ENCODE results near the gene PFN3.

PFN3 gene

GRCh38 chr5:177373806-177374205 lies 26.7 kb downstream of the PFN3 start:
- DNase-seq (ENCODE audit: low read depth, low spot score) = no peak

- no peak for DNase-seq (ENCODE audit: low read depth, low spot score)
Measured at GRCh38 chr5:177372910-177373309, 27.6 kb downstream of the PFN3 start.

GRCh38 chr5:177372034-177372896 lies 28.2 kb downstream of the PFN3 start:
- no peak for DNase-seq (ENCODE audit: low read depth, low spot score)

GRCh38 chr5:177371120-177372033 lies 29.1 kb downstream of the PFN3 start:
- no peak for DNase-seq (ENCODE audit: low read depth, low spot score)

GRCh38 chr5:177370488-177371119 lies 29.9 kb downstream of the PFN3 start:
- DNase-seq (ENCODE audit: low read depth, low spot score) = no peak

- DNase-seq (ENCODE audit: low read depth, low spot score) = no peak
Measured at GRCh38 chr5:177369645-177370440, 30.6 kb downstream of the PFN3 start.

- DNase-seq (ENCODE audit: low read depth, low spot score) = no peak
Measured at GRCh38 chr5:177368869-177369644, 31.4 kb downstream of the PFN3 start.

- DNase-seq (ENCODE audit: low read depth, low spot score) = no peak
Measured at GRCh38 chr5:177367981-177368868, 32.2 kb downstream of the PFN3 start.

- DNase-seq (ENCODE audit: low read depth, low spot score) = no peak
Measured at GRCh38 chr5:177367323-177367848, 33.1 kb downstream of the PFN3 start.

- DNase-seq (ENCODE audit: low read depth, low spot score) = no peak
Measured at GRCh38 chr5:177366528-177367322, 33.7 kb downstream of the PFN3 start.

GRCh38 chr5:177365845-177366527 lies 34.5 kb downstream of the PFN3 start:
- DNase-seq (ENCODE audit: low read depth, low spot score) = no peak

GRCh38 chr5:177364159-177364962 lies 36.1 kb downstream of the PFN3 start:
- no peak for DNase-seq (ENCODE audit: low read depth, low spot score)

GRCh38 chr5:177363565-177363964 lies 36.9 kb downstream of the PFN3 start:
- DNase-seq (ENCODE audit: low read depth, low spot score) = no peak

- DNase-seq (ENCODE audit: low read depth, low spot score) = no peak
Measured at GRCh38 chr5:177362610-177363507, 37.6 kb downstream of the PFN3 start.

- DNase-seq (ENCODE audit: low read depth, low spot score) = no peak
Measured at GRCh38 chr5:177362292-177362609, 38.2 kb downstream of the PFN3 start.
